Testis (tissue), 3 donors: ENCODE data around the gene YY1. TPM values are rescaled to one million over a fixed set of nuclear protein-coding genes. Genes with fewer than 3 reads are reported as not detected.
A peak's percentile ranks its signal among the peaks of the same experiment; 100 is the strongest.

Experiments
- DNase-seq: peaks from one replicate; pipeline ENCODE4 v3.0.0-alpha.2; 2019
- H3K27ac ChIP-seq, 2 donors: fragments of 200-600 bp; sonication (generic); one replicate each; pipeline ENCODE4 v1.5.1; 2019
- H3K27me3 ChIP-seq: fragments of 200-600 bp; sonication (generic); one replicate; pipeline ENCODE4 v1.5.1; 2019
- H3K36me3 ChIP-seq: fragments of 200-600 bp; sonication (generic); one replicate; pipeline ENCODE4 v1.5.1; 2017; ENCODE audit warnings: low read depth; ENCODE audit errors: missing control alignments
- H3K4me1 ChIP-seq: fragments of 200-600 bp; sonication (generic); one replicate; pipeline ENCODE4 v1.5.1; 2019
- H3K4me3 ChIP-seq, 2 donors: fragments of 200-600 bp; sonication (generic); one replicate each; pipeline ENCODE4 v1.5.1; 2017 to 2019
- H3K9me3 ChIP-seq: fragments of 200-600 bp; sonication (generic); one replicate; pipeline ENCODE4 v1.5.1; 2017
- CTCF ChIP-seq, 3 experiments: fragments of 450-650 bp in 2 of 3; fragments of 200-600 bp in 1 of 3; sonication (generic) in 1 of 3; IDR thresholded peaks; one replicate each; pipeline ENCODE4 v1.5.1; 2016 to 2019; ENCODE audit warnings: antibody characterized with exemption in 3 of 3, mild to moderate bottlenecking in 2 of 3, moderate library complexity in 1 of 3
- POLR2A ChIP-seq: fragments of 450-650 bp; IDR thresholded peaks from one replicate; pipeline ENCODE4 v1.6.1; 2017; ENCODE audit warnings: antibody characterized with exemption, mild to moderate bottlenecking, moderate library complexity
- WGBS, 2 donors: methylation state at CpG; one replicate each; pipeline ENCODE4 v1.1.5; 2018; 5-methylcytosine and 5-hydroxymethylcytosine counted together
- intact Hi-C: fragments of 100-400 bp; cut with DNase I; formaldehyde crosslinking; loops from one replicate; pipeline ENCODE4 v1.15.1; 2023; ENCODE audit warnings: low total_unique reads
- polyA plus RNA-seq: library from polyadenylated mRNA; stranded (reverse); fragments of 350-450 nt; fragmentation: Illumina TruSeq; extraction: RNeasy Lipid Tissue Mini Kit (QIAGEN cat#74804); gene quantifications from one replicate; pipeline ENCODE4 v1.2.3, GENCODE V29; 2014; ENCODE audit warnings: low read depth, low replicate concordance; ENCODE audit not compliant: insufficient read depth
- total RNA-seq, 2 donors: library from RNA; depleted of rRNA; stranded (reverse); fragments of >200 nt; gene quantifications; one replicate each; pipeline ENCODE4 v1.2.3, GENCODE V29; 2016

Gene YY1
- total and polyA plus RNA-seq, 3 donors from 2014 or later, result 58.1 to 74.2 (median 68.2) TPM

GRCh38 chr14:100320157-100320856, 81.4 kb downstream of the YY1 start:
- Histone ChIP-seq H3K4me3 (no peak overlapping the region), H3K9me3 (no peaks in the 10 kb centered on the region), H3K4me1 (no peaks in the 10 kb centered on the region), H3K27ac (no peak overlapping the region), H3K36me3 (no peaks in the 10 kb centered on the region), H3K27me3 (no peaks in the 10 kb centered on the region)
- no peak for DNase-seq
- TF ChIP-seq CTCF (IDR thresholded peaks at IDR 0.05) (no peak), POLR2A (no peak)
- intact Hi-C loops, result no loop called here
- 92 to 96% methylated on average over 12 of the region's 12 CpGs for WGBS, 2 donors

GRCh38 chr14:100321473-100322137, 82.7 kb downstream of the YY1 start:
- H3K4me1 ChIP-seq, result no peaks in the 10 kb centered on the region
- TF ChIP-seq POLR2A, result no peak
- no peak for TF ChIP-seq CTCF (IDR thresholded peaks at IDR 0.05)
- WGBS, 2 donors, result 67 to 72% methylated on average over 9 of the region's 9 CpGs
- peak; percentile 59 for DNase-seq
- H3K9me3 ChIP-seq, result no peaks in the 10 kb centered on the region
- intact Hi-C loops, result no loop called here
- no peaks in the 10 kb centered on the region for H3K27me3 ChIP-seq
- H3K27ac ChIP-seq, result no peak overlapping the region
- no peaks in the 10 kb centered on the region for H3K36me3 ChIP-seq
- no peak overlapping the region for H3K4me3 ChIP-seq

- TF ChIP-seq CTCF (IDR thresholded peaks at IDR 0.05) (no peak), POLR2A (no peak)
- 87 to 95% methylated on average over 7 to 13 of the region's 15 CpGs for WGBS, 2 donors
- H3K36me3 ChIP-seq, result no peaks in the 10 kb centered on the region
- H3K4me1 ChIP-seq, result no peaks in the 10 kb centered on the region
- intact Hi-C loops, result no loop called here
- no peak overlapping the region for H3K27ac ChIP-seq
- no peak overlapping the region for H3K4me3 ChIP-seq
- H3K27me3 ChIP-seq, result no peaks in the 10 kb centered on the region
- no peak for DNase-seq
- no peaks in the 10 kb centered on the region for H3K9me3 ChIP-seq
These were observed 83.4 kb downstream of the YY1 start for GRCh38 chr14:100322138-100322957.

- 92 to 96% methylated on average over 15 to 16 of the region's 16 CpGs for WGBS, 2 donors
- DNase-seq, result no peak
- Histone ChIP-seq H3K27ac (no peak within 1 kb of the TSS), H3K4me1 (no peaks in the 10 kb centered on the region), H3K36me3 (no peaks in the 10 kb centered on the region), H3K27me3 (no peaks in the 10 kb centered on the region), H3K9me3 (no peaks in the 10 kb centered on the region), H3K4me3 (no peak within 1 kb of the TSS)
- intact Hi-C loops, result no loop called here
- TF ChIP-seq POLR2A (no peak), CTCF (IDR thresholded peaks at IDR 0.05) (no peak)
These were observed 84.4 kb downstream of the YY1 start, which contains the start of gene SLC25A47 for GRCh38 chr14:100323121-100323941. Gene SLC25A47 (plus strand): TSS chr14:100323339. CDS start chr14:100323415, 76 bp downstream.
